Smooth muscle cell (in vitro differentiated cells): Measurements from ENCODE around the gene MRPL42. TPM values are rescaled to one million over a fixed set of nuclear protein-coding genes. Genes with fewer than 3 reads are reported as not detected.
A peak's percentile ranks its signal among the peaks of the same experiment; 100 is the strongest.

Experiments
- DNase-seq: peaks from one replicate; lab custom pipeline; 2025; ENCODE audit not compliant: unreplicated experiment; lab: John Stamatoyannopoulos, UW
- H2AFZ ChIP-seq: fragments of 200-600 bp; sonication (generic); 2 replicates; pipeline ENCODE4 v1.6.0; 2016; ENCODE audit warnings: antibody characterized with exemption, low read depth, mild to moderate bottlenecking
- H3F3A ChIP-seq: fragments of 200-600 bp; sonication (generic); 2 replicates; pipeline ENCODE4 v1.6.0; 2017; ENCODE audit warnings: antibody characterized with exemption, low read depth
- H3K27ac ChIP-seq: fragments of 200-600 bp; sonication (generic); 2 replicates; pipeline ENCODE4 v1.5.1; 2016; ENCODE audit warnings: low read depth, mild to moderate bottlenecking
- H3K27me3 ChIP-seq: fragments of 200-600 bp; sonication (generic); 2 replicates; pipeline ENCODE4 v1.6.1; 2016; ENCODE audit warnings: low read depth, mild to moderate bottlenecking
- H3K36me3 ChIP-seq: fragments of 200-600 bp; sonication (generic); 2 replicates; pipeline ENCODE4 v1.5.1; 2016; ENCODE audit warnings: low read depth
- H3K4me1 ChIP-seq: fragments of 200-600 bp; sonication (generic); 2 replicates; pipeline ENCODE4 v1.5.1; 2016; ENCODE audit warnings: low read depth
- H3K4me2 ChIP-seq: fragments of 200-600 bp; sonication (generic); 2 replicates; pipeline ENCODE4 v1.6.0; 2016; ENCODE audit warnings: mild to moderate bottlenecking
- H3K4me3 ChIP-seq: fragments of 200-600 bp; sonication (generic); 2 replicates; pipeline ENCODE4 v1.5.1; 2016; ENCODE audit warnings: mild to moderate bottlenecking
- H3K79me2 ChIP-seq: fragments of 200-600 bp; sonication (generic); 2 replicates; pipeline ENCODE4 v1.6.0; 2016; ENCODE audit warnings: low read depth, mild to moderate bottlenecking
- H3K9ac ChIP-seq: fragments of 200-600 bp; sonication (generic); 2 replicates; pipeline ENCODE4 v1.6.0; 2016; ENCODE audit warnings: low read depth
- H3K9me3 ChIP-seq: fragments of 200-600 bp; sonication (generic); replicated peaks from 2 replicates; pipeline ENCODE4 v1.5.1; 2016; ENCODE audit warnings: low read depth
- H4K20me1 ChIP-seq: fragments of 200-600 bp; sonication (generic); 2 replicates; pipeline ENCODE4 v1.6.0; 2016; ENCODE audit warnings: low read depth
- CTCF ChIP-seq: fragments of 200-600 bp; sonication (generic); IDR thresholded peaks from 2 replicates; pipeline ENCODE4 v1.5.1; 2017; ENCODE audit warnings: borderline replicate concordance, mild to moderate bottlenecking, antibody characterized with exemption; ENCODE audit not compliant: insufficient read depth, poor library complexity, severe bottlenecking
- WGBS: methylation state at CpG from one replicate; pipeline ENCODE4 v1.1.7; 2016; ENCODE audit warnings: low lambda C conversion rate; 5-methylcytosine and 5-hydroxymethylcytosine counted together
- polyA plus RNA-seq: library from polyadenylated mRNA; unstranded; fragments of >200 nt; fragmentation: Nextera tagmentation; extraction: Ambion mirVana; gene quantifications from 2 replicates; pipeline ENCODE4 v1.2.1, GENCODE V29; 2016
- total RNA-seq: library from RNA; depleted of rRNA; stranded (reverse); fragments of >200 nt; gene quantifications from 2 replicates; pipeline ENCODE4 v1.2.3, GENCODE V29; 2014

The MRPL42 gene
- total and polyA plus RNA-seq, 2 experiments from 2014 or later = 82.8 to 113 TPM

GRCh38 chr12:93530358-93530757 lies 63.0 kb downstream of the MRPL42 start:
- no peaks in the 10 kb centered on the region for H3F3A ChIP-seq
- DNase-seq = no peak
- no peak overlapping the region for H2AFZ ChIP-seq
- no peaks in the 10 kb centered on the region for H4K20me1 ChIP-seq
- H3K9me3 ChIP-seq = no peaks in the 10 kb centered on the region
- no peak overlapping the region for H3K9ac ChIP-seq
- no peak overlapping the region for H3K4me2 ChIP-seq
- no peak overlapping the region for H3K4me3 ChIP-seq
- WGBS = 95% methylated on average over 5 of the region's 5 CpGs
- TF ChIP-seq CTCF = no peak
- no peaks in the 10 kb centered on the region for H3K4me1 ChIP-seq
- no peaks in the 10 kb centered on the region for H3K79me2 ChIP-seq
- no peaks in the 10 kb centered on the region for H3K27me3 ChIP-seq
- H3K36me3 ChIP-seq = no peaks in the 10 kb centered on the region
- no peak overlapping the region for H3K27ac ChIP-seq

- Histone ChIP-seq H3K27me3 (no peaks in the 10 kb centered on the region), H3K79me2 (no peaks in the 10 kb centered on the region), H2AFZ (no peak overlapping the region), H4K20me1 (no peaks in the 10 kb centered on the region), H3K9ac (no peak overlapping the region), H3K4me1 (no peaks in the 10 kb centered on the region), H3K36me3 (no peaks in the 10 kb centered on the region), H3K4me3 (no peak overlapping the region), H3K27ac (no peak overlapping the region), H3F3A (no peaks in the 10 kb centered on the region), H3K4me2 (no peak overlapping the region), H3K9me3 (no peaks in the 10 kb centered on the region)
- no peak for DNase-seq
- no peak for TF ChIP-seq CTCF
- 93% methylated on average over 5 of the region's 5 CpGs for WGBS
Observed at GRCh38 chr12:93533310-93533709, 66.0 kb downstream of the MRPL42 start.

GRCh38 chr12:93536111-93536765 lies 68.9 kb downstream of the MRPL42 start:
- Histone ChIP-seq H2AFZ (peak overlapping the region; percentile 54), H3K4me2 (peak overlapping the region; percentile 59), H3K9ac (no peak overlapping the region), H3K36me3 (no peaks in the 10 kb centered on the region), H3K79me2 (no peaks in the 10 kb centered on the region), H3K27me3 (no peaks in the 10 kb centered on the region), H3K4me3 (no peak overlapping the region), H3K4me1 (no peaks in the 10 kb centered on the region), H3K9me3 (no peaks in the 10 kb centered on the region), H3K27ac (peak overlapping the region; percentile 53), H3F3A (no peaks in the 10 kb centered on the region), H4K20me1 (no peaks in the 10 kb centered on the region)
- WGBS = 70% methylated on average over 2 of the region's 2 CpGs
- no peak for DNase-seq
- TF ChIP-seq CTCF = no peak
